GM18526 (cell line): Measurements from ENCODE around the gene RAC3.

ENCODE experiments used
- POLR2A ChIP-seq: IDR thresholded peaks from 3 replicates; pipeline ENCODE4 v1.6.1; 2011; ENCODE audit not compliant: insufficient read length; ENCODE audit errors: extremely low read depth

RAC3 gene

GRCh38 chr17:82050761-82051641 lies 19.5 kb downstream of the RAC3 start:
- TF ChIP-seq POLR2A = no peak

- peak; percentile 59 for TF ChIP-seq POLR2A
Measured at GRCh38 chr17:82051776-82052637, 20.5 kb downstream of the RAC3 start, which contains the start of the genes GPS1 and RFNG. TSS of gene GPS1 (plus strand) at chr17:82051898. CDS start at chr17:82051932, 34 bp downstream. TSS of gene RFNG (minus strand) at chr17:82051811. CDS start at chr17:82051766, 45 bp downstream.

GRCh38 chr17:82052638-82053059 lies 21.2 kb downstream of the RAC3 start:
- TF ChIP-seq POLR2A = no peak

- no peak for TF ChIP-seq POLR2A
Measured at GRCh38 chr17:82053130-82053529, 21.7 kb downstream of the RAC3 start.

GRCh38 chr17:82053556-82054263 lies 22.2 kb downstream of the RAC3 start:
- TF ChIP-seq POLR2A = no peak

- TF ChIP-seq POLR2A = no peak
Measured at GRCh38 chr17:82054351-82055022, 23.0 kb downstream of the RAC3 start.

GRCh38 chr17:82055023-82055964 lies 23.8 kb downstream of the RAC3 start:
- TF ChIP-seq POLR2A = no peak

GRCh38 chr17:82055965-82056728 lies 24.7 kb downstream of the RAC3 start:
- no peak for TF ChIP-seq POLR2A

- TF ChIP-seq POLR2A = no peak
Measured at GRCh38 chr17:82056729-82057621, 25.5 kb downstream of the RAC3 start.

GRCh38 chr17:82058230-82058854 lies 26.9 kb downstream of the RAC3 start:
- no peak for TF ChIP-seq POLR2A

GRCh38 chr17:82058855-82059249 lies 27.4 kb downstream of the RAC3 start:
- TF ChIP-seq POLR2A = no peak
